Nephron progenitor cell (in vitro differentiated cells): ENCODE results near the gene EGFLAM.

Experiments used
- DNase-seq: peaks from one replicate; pipeline ENCODE4 v3.0.0; 2021
- H3K27ac Mint-ChIP-seq: 2 replicates; pipeline ENCODE4 v1.8.0; 2021; ENCODE audit warnings: mild to moderate bottlenecking, moderate library complexity, mixed read lengths
- H3K27me3 Mint-ChIP-seq: 2 replicates; pipeline ENCODE4 v1.8.0; 2021; ENCODE audit warnings: mild to moderate bottlenecking, low read depth, mixed read lengths; ENCODE audit not compliant: poor library complexity
- H3K36me3 Mint-ChIP-seq: 2 replicates; pipeline ENCODE4 v1.8.0; 2021; ENCODE audit warnings: low read depth, mixed read lengths
- H3K4me1 Mint-ChIP-seq: 2 replicates; pipeline ENCODE4 v1.8.0; 2021; ENCODE audit warnings: mixed read lengths
- H3K4me3 Mint-ChIP-seq: 2 replicates; pipeline ENCODE4 v1.8.0; 2021; ENCODE audit warnings: mild to moderate bottlenecking, moderate library complexity, mixed read lengths
- H3K9me3 Mint-ChIP-seq: 2 replicates; pipeline ENCODE4 v1.8.0; 2021; ENCODE audit warnings: mild to moderate bottlenecking, moderate library complexity, mixed read lengths
- TF ChIP-seq, protein P1 (sequence below): fragments of 200-600 bp; sonication (generic); IDR thresholded peaks from 2 replicates; pipeline ENCODE4 v1.5.0; 2021; ENCODE audit warnings: antibody characterized with exemption

Gene EGFLAM

GRCh38 chr5:38463634-38464521 lies 205.5 kb downstream of the EGFLAM start:
- Mint-ChIP-seq H3K27ac (no peak overlapping the region), H3K9me3 (no peaks in the 10 kb centered on the region), H3K27me3 (peaks cover 3% of the 10 kb centered on the region), H3K4me1 (peaks cover 15% of the 10 kb centered on the region), H3K36me3 (peaks cover 23% of the 10 kb centered on the region), H3K4me3 (no peak overlapping the region)
- TF ChIP-seq, protein P1, sequence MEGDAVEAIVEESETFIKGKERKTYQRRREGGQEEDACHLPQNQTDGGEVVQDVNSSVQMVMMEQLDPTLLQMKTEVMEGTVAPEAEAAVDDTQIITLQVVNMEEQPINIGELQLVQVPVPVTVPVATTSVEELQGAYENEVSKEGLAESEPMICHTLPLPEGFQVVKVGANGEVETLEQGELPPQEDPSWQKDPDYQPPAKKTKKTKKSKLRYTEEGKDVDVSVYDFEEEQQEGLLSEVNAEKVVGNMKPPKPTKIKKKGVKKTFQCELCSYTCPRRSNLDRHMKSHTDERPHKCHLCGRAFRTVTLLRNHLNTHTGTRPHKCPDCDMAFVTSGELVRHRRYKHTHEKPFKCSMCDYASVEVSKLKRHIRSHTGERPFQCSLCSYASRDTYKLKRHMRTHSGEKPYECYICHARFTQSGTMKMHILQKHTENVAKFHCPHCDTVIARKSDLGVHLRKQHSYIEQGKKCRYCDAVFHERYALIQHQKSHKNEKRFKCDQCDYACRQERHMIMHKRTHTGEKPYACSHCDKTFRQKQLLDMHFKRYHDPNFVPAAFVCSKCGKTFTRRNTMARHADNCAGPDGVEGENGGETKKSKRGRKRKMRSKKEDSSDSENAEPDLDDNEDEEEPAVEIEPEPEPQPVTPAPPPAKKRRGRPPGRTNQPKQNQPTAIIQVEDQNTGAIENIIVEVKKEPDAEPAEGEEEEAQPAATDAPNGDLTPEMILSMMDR: no peak
- no peak for DNase-seq

GRCh38 chr5:38465061-38465460 lies 206.7 kb downstream of the EGFLAM start:
- peaks cover 23% of the 10 kb centered on the region for H3K4me1 Mint-ChIP-seq
- no peak overlapping the region for H3K4me3 Mint-ChIP-seq
- peaks cover 4% of the 10 kb centered on the region for H3K27me3 Mint-ChIP-seq
- H3K9me3 Mint-ChIP-seq: no peaks in the 10 kb centered on the region
- TF ChIP-seq, protein P1: no peak
- peaks cover 15% of the 10 kb centered on the region for H3K36me3 Mint-ChIP-seq
- no peak for DNase-seq
- H3K27ac Mint-ChIP-seq: no peak overlapping the region

DNA sequence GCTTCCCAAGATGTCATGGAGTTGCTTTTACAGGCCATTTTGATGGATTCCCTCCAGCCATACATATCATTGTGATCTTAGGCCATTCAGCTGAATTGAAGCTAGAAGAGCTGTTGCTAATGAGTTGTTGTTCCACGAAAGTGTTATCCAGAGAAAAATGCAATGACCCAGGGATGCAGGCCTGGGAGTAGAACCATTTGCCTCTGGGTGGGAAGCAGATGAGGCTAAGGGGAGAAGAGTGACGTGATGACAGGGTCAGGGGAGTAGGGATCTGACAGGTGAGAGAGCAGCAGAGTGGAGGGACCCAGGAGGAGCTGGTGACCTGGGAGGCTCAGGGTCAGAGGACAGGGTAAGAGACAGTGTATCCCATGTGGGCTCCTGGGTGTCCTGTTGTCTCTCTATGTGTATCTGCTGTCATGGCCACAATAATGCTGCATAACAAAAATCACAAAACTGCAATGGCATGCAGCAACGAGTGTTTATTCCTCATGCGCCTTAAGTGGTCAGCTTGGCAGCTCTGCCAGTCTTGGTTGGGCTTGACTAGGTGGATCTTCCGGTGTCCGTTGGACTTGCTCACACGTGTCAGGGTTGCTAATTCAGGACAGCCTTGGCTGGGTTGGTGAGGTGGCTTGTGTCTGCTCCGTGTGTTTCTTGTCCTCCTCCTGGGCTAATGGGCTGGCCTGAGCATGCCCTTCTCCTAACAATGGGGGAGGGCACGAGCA lies 207.5 kb downstream of the EGFLAM start:
- H3K36me3 Mint-ChIP-seq: peaks cover 7% of the 10 kb centered on the region
- DNase-seq: no peak
- TF ChIP-seq, protein P1: no peak
- no peak overlapping the region for H3K4me3 Mint-ChIP-seq
- H3K4me1 Mint-ChIP-seq: peaks cover 23% of the 10 kb centered on the region
- H3K9me3 Mint-ChIP-seq: no peaks in the 10 kb centered on the region
- no peak overlapping the region for H3K27ac Mint-ChIP-seq
- H3K27me3 Mint-ChIP-seq: peaks cover 9% of the 10 kb centered on the region

DNA sequence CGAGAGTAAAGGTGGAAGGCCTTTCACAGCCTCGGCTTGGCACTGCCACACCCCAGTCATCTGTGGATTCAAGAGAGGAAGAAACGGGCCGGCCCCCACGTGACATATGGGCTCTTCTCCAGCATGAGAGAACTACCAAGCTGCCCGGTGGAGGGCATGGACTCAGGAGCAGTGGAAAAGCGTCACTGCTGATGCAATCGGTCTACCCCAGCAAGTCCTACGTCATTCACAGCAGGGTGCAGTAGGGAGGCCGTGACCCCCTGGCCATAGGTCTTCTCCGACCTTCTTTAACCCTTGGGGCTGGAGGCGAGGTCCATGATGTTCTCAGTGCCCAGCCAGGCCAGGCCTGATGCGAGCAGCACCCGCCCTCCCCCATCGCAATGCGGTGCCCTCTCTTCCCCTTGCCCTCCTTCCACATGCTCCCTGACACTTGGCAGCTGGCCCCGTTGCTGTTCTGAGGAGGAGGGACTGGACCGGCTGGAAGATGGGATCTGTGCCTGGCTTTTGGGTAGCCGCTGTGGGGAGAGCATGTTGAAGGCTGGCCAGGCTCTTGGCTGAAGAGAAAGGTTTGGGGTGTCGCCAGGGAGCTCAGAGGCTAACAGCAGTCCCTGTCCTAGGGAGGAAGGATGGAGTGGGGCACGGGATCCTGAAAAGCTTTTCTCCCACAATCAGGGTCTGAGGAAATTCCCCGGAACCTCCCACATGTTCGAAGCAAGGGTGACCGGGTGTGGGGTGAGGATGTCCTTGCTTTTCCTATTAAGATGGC lies 208.2 kb downstream of the EGFLAM start:
- Mint-ChIP-seq H3K4me3 (no peak overlapping the region), H3K27ac (peak overlapping the region; percentile 32), H3K4me1 (peaks cover 23% of the 10 kb centered on the region), H3K9me3 (no peaks in the 10 kb centered on the region), H3K36me3 (peaks cover 6% of the 10 kb centered on the region), H3K27me3 (peaks cover 9% of the 10 kb centered on the region)
- TF ChIP-seq, protein P1: no peak
- DNase-seq: no peak

DNA sequence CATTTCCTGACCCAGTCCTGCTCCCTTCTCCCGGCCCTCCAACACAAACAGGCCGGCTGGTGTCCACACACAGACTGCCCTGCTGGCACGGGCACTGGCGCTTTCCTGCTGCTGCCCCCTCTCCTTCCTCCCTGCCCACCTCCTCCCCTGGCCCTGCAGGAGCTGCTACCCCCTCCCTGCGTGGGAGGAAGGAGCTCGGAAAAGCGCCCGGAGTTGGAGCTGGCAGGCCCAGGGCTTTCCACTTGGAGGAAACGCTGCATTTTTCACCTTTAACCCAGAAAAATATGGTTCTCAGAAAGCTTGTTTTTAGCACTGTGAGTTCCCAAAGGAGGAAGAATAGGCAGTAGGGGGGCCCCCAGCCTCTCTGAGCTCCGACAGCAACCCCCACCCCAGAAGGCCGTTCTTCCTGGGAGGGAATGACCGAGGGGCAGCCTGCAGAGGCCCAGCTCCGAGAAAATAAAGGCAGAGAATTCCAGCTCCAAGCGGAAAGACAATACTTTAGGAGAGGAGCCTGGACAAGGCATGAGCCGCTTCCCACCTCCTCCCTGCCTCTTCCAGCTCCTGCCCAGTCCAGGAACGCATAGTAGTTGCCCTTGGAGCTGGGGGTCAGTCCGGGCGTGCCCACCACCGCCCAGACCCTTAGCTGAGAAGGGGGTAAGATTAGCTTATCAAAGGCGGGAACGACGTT lies 209.1 kb downstream of the EGFLAM start:
- H3K27ac Mint-ChIP-seq: peak overlapping the region; percentile 48
- peaks cover 9% of the 10 kb centered on the region for H3K27me3 Mint-ChIP-seq
- no peaks in the 10 kb centered on the region for H3K9me3 Mint-ChIP-seq
- no peak for DNase-seq
- H3K4me3 Mint-ChIP-seq: no peak overlapping the region
- TF ChIP-seq, protein P1: no peak
- peaks cover 1% of the 10 kb centered on the region for H3K36me3 Mint-ChIP-seq
- peaks cover 23% of the 10 kb centered on the region for H3K4me1 Mint-ChIP-seq
